Omental fat pad (tissue), 4 donors: ENCODE results near the gene RAB27A. TPM values are rescaled to one million over a fixed set of nuclear protein-coding genes. Genes with fewer than 3 reads are reported as not detected.

ENCODE experiments used
- ATAC-seq: fragments of 150-250 bp; one replicate; pipeline ENCODE4 v1.9.1; 2016; ENCODE audit warnings: mild to moderate bottlenecking, moderate library complexity; ENCODE audit not compliant: low FRiP score
- DNase-seq: peaks from one replicate; pipeline ENCODE4 v3.0.0-alpha.2; 2019; ENCODE audit warnings: low spot score
- CTCF ChIP-seq, 3 donors: fragments of 450-650 bp; IDR thresholded peaks; one replicate each; pipeline ENCODE4 v1.5.1; 2016 to 2017; ENCODE audit warnings: antibody characterized with exemption in 3 of 3, mild to moderate bottlenecking in 3 of 3, moderate library complexity in 2 of 3
- total RNA-seq, 4 donors: library from RNA; depleted of rRNA; stranded (reverse); fragments of >200 nt; gene quantifications; one replicate each; pipeline ENCODE4 v1.1.0, GENCODE V29; 2016

Gene RAB27A
- total RNA-seq, 4 donors from 2014 or later: 11.1 to 33.4 (median 19.8) TPM

- TF ChIP-seq CTCF (IDR thresholded peaks at IDR 0.05): no peak
- ATAC-seq: no peak
- no peak for DNase-seq
Observed at GRCh38 chr15:55270291-55270690, 19.3 kb downstream of the RAB27A start.

DNA sequence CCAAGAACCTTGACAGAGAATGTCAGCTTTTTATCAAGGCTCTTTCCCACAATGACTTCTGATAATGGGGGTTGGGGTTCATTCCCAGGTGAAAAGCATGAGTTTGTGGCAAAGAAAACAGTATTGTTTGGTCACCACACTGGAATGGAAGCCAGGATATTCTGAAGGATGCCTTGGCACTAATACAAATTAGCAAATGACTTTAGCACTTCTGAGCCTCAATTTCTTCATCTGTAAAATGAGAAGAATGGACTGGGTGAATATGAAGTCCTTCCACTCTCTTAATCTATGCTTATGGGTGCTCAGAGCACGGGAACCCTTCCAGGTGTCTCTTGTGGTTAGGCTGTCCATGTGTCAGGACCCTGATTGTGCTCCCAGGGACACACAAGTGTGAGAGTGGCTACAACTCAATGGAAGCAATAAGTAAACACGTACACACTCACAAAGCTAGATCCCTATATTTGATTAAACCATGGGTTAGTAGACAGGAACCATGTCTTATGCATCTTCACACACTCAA is 21.4 kb downstream of the RAB27A start:
- DNase-seq (no peak), ATAC-seq (no peak)
- TF ChIP-seq CTCF (IDR thresholded peaks at IDR 0.05): no peak

DNA sequence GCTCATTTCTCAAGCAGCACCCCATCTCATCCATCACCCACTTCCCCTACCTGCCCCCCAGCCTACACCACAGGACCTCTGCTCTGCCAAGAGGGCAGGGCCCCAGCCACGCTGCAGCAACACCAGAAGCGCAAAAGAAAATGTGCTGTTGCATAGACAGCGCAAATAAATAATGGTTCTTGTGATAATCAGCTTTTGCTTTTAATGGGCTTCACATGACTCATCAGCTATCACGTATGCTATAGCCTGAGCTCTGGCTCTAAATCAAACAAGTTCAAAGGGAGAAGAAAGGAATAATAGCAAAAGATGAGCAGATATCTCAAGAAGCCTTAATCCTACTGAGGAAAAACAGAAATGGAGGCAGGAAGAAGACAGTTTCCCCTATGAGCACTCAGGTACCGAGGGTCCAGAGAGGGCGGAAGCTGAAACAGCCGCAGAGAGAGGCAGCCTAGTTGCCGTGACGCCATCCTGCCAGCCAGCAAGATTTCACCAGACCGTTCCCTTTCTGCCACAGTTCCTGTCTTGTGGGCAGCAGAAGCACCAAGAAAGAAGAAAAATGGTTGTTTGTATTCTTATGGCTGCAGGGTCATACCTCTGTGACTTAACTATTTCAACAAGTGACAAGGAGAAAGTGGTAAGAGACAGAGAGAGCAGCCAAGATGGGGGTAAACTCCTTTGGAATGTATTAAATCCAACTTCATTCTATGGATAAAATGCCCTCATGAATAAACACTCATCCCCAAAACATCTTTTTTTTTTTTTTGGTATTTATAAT is 22.0 kb downstream of the RAB27A start:
- DNase-seq (no peak), ATAC-seq (peak; percentile 88)
- no peak for TF ChIP-seq CTCF (IDR thresholded peaks at IDR 0.05)

DNA sequence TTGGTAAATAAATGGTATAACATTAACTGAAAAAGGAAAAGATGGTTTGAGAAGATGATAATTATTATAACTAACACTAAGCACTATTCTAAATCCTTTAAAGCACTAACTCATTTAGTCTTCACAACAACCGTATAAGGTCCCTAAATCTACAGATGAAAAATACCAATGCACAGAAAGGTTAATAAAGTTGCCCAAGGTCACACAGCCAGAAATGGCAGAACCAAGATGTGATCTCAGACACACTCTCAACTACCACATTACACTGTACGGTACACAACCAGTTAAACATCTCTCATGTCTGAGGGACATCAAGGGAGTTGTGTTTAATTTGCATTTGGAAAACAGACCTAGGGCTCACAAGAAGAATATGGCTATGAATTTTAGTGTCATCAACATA is 23.1 kb downstream of the RAB27A start:
- DNase-seq: no peak
- TF ChIP-seq CTCF (IDR thresholded peaks at IDR 0.05): no peak
- ATAC-seq: no peak

GRCh38 chr15:55260562-55261131 is 29.0 kb downstream of the RAB27A start:
- TF ChIP-seq CTCF (IDR thresholded peaks at IDR 0.05): no peak
- ATAC-seq (no peak), DNase-seq (no peak)

GRCh38 chr15:55257938-55258337 is 31.7 kb downstream of the RAB27A start:
- no peak for ATAC-seq

More at GRCh38 chr15:55257938-55258337, 31.7 kb downstream of the RAB27A start:
- no peak for TF ChIP-seq CTCF (IDR thresholded peaks at IDR 0.05)
- DNase-seq: no peak
